Measurements from ENCODE around the gene BTBD2.

Gene BTBD2

DNA sequence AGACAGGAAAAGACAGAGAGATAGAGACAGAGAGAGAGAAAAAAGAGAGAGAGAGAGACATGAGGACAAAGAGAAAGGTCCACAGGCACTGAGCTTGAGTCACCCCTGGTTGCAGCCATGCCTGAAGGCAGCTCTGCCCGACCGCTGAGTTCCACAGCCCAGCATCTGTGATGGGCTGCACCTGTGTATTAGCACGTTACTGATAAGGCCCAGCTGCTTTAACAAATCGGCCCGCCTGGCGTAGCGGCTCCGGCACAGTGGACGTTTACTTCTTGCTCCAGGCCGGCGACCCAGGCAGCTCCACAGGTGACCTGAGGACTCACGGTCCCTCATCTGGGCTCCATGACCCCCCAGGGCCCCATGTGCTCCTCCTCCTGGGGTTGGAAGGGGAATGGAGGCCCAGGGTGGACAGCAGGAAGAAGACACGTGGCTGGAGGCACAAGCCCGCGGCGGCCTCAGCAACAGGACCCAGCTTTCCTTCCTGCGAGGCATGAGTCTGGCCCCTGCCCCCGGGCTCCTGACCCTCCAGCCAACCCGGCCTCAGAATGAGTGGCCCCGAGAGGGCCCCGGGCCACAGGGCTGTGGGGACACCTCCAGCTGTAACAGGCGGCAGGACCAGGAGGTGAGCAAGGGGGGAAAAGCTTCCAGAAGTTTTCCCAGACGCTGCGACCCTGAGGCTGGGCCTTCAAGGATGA is 78.5 kb downstream of the BTBD2 start:
- Histone ChIP-seq H3K27me3 (peaks cover 5% of the 10 kb centered on the region), H3K9me3 (no peaks in the 10 kb centered on the region), H3K27ac (no peak overlapping the region), H3K36me3 (no peaks in the 10 kb centered on the region), H3K4me3 (ENCODE audit: low read depth in 1 of 2, low read length in 1 of 2) (no peak overlapping the region), H3K4me1 (ENCODE audit: control insufficient read depth in 1 of 2, insufficient read depth in 1 of 2, low read depth in 1 of 2, low read length in 1 of 2) (peaks cover 12 to 19% of the 10 kb centered on the region in 2 experiments)
- no peak for TF ChIP-seq CTCF (IDR thresholded peaks at IDR 0.05)

DNA sequence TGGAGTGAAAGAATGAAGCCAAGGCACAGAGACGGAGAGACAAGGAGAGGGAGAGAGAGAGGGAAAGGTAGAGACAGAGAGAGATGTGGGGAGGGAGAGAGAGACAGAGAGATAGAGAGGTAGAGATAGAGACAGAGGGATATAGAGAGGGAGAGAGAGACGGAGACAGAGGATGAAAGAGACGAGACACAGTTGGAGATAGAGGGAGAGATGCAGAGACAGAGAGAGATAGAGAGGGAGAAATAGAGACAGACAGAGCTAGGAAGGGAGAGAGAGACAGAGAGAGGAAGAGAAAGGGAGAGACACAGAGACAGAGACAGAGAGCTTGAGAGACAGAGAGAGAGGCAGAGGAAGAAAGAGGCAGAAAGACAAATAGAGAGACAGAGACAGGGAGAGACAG is 79.1 kb downstream of the BTBD2 start:
- H3K9me3 ChIP-seq: no peaks in the 10 kb centered on the region
- peaks cover 12 to 19% of the 10 kb centered on the region in 2 experiments for H3K4me1 ChIP-seq (ENCODE audit: control insufficient read depth in 1 of 2, insufficient read depth in 1 of 2, low read depth in 1 of 2, low read length in 1 of 2)
- no peaks in the 10 kb centered on the region for H3K36me3 ChIP-seq
- no peak overlapping the region for H3K4me3 ChIP-seq (ENCODE audit: low read depth in 1 of 2, low read length in 1 of 2)
- H3K27ac ChIP-seq: no peak overlapping the region
- peaks cover 9% of the 10 kb centered on the region for H3K27me3 ChIP-seq
- TF ChIP-seq CTCF (IDR thresholded peaks at IDR 0.05): no peak

DNA sequence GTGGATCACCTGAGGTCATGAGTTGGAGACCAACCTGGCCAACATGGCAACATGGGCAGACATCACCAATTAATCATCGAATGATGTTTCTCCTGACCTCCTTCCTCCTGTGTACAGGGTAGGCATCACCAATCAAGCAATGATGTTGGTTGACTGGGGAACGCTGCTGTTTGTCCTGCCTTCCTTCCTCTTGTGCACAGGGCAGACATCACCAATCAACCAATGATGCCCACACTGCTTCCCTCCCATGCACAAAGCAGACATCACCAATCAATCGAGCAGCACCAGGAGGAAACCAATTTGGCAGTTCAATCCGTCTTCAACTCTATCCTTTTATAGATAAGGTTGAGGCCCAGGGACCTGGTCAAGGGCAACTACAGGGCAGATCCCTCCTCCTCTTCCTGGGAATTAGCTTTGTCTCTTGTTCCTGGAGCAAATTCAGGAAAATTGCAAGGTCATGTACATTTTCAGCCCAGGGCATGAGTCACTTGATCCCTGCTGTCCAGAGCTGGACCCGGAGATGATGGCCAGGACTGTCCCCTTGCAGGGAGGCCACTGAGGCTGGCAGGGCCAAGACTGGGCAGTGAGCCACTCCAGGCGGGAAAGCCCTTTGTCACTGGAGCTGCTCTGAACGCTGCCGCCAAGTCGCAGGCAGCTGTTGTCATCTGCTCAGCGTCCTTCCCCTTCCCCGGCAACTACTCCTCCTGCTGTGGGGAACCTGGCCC is 79.9 kb downstream of the BTBD2 start:
- Histone ChIP-seq H3K4me1 (ENCODE audit: control insufficient read depth in 1 of 2, insufficient read depth in 1 of 2, low read depth in 1 of 2, low read length in 1 of 2) (peaks cover 12 to 19% of the 10 kb centered on the region in 2 experiments), H3K9me3 (no peaks in the 10 kb centered on the region), H3K4me3 (ENCODE audit: low read depth in 1 of 2, low read length in 1 of 2) (no peak overlapping the region), H3K27me3 (peaks cover 16% of the 10 kb centered on the region), H3K36me3 (no peaks in the 10 kb centered on the region), H3K27ac (no peak overlapping the region)
- TF ChIP-seq CTCF (IDR thresholded peaks at IDR 0.05): no peak

Data from neutrophil (primary cell).